GM19468 (cell line): Measurements from ENCODE around the gene PPP1R27.
"Not testable (repeated sequence)": the region's sequence is repeated elsewhere in the genome, so short reads cannot be mapped to it uniquely, and the experiment has no call there.

Experiments
- ATAC-seq: cut with Tn5 transposase; IDR thresholded peaks from one replicate; pipeline ENCODE4 v1.9.1; 2021; ENCODE audit warnings: mild to moderate bottlenecking, moderate library complexity, moderate number of reproducible peaks; ENCODE audit not compliant: unreplicated experiment; ENCODE audit errors: extremely low read depth

Gene PPP1R27

DNA sequence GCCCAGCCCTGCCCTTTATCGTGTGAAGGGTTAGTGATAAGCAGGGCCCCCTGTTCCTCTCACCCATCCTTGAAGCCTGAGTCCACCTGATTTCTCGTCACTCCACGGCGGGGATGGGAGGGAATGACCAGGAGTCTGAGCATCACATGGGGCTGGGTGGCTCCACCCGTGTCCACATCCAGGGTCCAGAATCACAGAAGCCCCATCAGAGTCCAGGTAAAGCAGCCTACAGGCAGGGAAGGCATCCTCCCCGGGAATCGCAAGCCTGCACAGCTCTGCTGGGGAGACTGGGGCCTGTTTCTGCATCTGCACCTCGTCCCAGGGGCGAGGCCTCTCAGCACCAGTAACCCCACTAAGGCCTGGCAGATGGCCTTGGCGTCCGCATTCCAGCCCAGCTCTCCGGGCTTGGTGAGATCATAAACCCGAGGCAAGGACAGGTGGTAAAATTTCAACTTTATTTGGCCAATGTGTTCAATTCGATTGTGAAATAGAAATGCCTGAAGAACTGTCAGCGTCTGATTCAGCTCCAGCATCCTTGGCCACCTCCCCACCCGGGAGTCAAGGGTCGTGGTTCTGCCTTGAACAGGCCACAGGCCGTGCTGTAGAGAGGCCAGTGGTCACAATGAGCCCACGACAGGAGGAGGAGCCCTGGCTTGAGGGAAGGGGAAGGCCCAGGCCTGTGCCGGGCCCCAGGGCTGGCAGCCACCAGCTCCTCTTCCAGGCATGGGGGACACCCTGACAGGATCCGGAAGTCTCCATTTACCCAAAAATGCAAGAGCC, 8.1 kb upstream of the PPP1R27 start:
- no peak for ATAC-seq

DNA sequence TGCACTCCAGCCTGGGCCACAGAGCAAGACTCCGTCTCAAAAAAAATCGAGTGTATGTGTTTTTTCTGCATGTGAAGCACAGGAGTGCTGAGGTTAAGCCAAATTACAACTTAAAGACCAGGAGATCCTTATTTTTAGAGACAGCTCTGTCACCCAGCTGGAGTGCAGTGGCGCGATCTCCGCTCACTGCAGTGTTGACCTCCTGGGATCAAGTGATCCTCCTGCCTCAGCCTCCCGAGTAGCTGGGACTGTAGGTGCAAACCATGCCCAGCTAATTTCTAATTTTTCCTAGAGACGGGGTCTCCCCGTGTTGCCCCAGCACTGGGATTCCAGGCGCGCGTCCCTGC, 7.5 kb upstream of the PPP1R27 start:
- no peak for ATAC-seq

DNA sequence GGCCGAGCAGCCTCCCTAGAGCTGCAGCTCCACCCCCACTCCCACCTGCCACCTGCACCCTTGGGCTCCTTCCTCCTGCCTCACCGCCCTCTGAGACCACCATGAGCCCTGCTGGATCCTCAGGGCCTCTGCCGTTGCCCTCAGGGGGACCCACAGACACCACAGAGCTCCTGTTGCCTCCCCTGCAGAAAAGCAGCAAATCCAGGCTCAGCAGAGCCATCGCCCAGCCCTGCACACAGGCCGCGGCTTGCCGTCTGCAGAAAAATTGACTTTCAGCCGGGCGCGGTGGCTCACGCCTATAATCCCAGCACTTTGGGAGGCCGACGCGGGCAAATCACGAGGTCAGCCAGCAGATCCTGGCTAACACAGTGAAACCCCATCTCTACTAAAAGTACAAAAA, 7.0 kb upstream of the PPP1R27 start:
- ATAC-seq, result no peak

DNA sequence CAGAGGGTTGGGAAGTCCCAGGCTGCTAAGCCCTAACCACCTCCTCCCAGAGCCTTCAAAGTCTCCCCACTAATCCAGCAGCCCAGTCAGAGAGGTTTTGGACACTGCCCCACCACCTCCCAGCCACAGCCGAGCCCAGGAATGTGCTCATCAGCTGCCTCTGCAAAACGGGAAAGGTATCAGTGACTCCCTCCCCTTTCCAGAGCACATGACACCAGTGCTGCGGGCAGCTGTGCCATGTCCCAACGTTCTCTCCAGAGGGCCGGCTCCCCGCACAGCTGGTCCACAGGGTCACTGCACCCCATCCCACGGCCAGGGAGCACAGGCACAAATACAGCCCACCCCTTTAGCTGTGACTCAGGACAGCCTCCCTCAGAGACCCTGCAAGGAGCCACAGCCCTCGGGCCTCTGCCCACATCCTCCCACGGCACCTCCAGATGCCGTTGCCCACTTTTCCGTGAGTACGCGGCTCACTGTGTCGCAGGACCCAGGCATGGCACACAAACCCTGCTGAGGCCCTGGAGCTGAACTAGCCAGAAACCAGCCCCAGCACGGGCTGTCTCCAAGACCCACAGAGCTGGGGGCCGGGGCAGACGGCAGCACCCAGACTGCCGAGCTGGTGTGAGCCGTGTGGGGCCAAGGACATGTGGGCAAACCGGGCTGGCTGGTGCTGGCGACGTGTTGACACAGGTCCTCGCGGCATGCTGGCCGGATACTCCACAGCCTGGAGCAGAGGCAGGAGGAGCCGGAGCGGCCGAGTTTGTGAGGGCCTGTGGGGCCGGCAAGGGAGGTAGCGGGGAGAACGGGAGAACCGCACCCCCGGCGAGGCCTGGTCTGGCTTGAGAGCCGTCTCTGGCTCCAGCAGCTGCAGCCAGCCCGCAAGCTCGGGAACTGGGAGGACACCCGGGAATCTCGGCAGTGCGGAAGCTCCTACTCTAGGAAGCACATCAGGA, 6.3 kb upstream of the PPP1R27 start:
- no peak for ATAC-seq

DNA sequence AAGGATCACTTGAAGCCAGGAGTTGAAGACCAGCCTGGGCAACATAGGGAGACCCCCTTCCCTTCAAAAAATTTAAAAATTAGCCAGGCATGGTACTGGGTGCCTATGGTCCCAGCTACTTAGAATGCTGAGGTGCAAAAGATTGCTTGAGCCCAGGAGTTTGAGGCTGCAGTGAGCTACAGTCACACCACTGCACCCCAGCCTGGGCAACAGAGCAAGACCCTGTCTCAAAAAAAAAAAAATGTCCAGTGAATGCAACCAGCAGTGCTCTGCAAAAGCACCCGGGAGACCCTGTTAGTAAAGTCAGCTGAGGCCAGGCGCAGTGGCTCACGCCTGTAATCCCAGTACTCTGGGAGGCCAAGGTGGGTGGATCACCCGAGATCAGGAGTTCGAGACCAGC, 5.2 kb upstream of the PPP1R27 start:
- ATAC-seq, result not testable (repeated sequence)

DNA sequence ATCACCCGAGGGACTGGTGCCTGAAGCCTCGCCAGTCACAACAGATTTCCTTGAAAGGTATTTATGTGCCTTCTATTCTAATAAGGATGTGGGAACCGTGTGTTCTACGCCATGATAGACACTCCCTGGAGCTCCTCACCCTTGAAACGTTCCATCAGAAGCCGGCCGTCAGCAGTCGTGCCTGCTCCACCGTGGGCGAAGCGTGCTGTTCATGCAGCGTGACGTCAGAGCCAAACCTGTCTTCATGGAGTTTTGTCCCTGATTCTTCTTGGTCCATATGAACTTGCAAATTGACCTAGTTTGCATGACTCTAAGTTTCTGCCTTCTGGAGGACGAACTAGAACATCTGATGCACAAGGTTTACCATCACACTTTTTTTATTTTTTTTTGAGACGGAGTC, 4.5 kb upstream of the PPP1R27 start:
- no peak for ATAC-seq

DNA sequence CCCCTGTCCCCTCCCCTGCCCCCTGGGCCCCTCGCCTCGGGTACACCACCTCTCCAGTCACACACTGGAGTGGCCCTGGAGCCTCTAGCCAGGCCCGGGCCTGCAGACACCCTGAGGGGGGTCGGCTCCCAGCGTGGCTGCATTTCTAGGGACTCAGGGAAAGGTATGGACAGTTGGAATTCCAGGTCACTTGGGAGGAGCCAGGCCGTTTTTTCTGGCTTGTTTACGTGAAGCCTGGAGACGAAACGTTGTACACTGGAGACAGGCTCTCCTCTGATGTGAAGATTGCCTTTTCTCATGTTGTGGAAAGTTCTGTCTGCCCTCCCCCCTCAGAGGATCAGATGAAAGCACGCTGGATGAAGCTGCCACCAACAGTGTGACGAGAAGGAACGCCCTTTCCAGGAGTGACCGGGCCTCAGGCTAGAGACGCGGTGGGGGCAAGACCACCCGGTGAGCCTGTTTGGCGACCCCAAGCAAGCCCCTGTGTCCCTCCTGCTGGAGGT, 4.0 kb upstream of the PPP1R27 start:
- ATAC-seq, result no peak

DNA sequence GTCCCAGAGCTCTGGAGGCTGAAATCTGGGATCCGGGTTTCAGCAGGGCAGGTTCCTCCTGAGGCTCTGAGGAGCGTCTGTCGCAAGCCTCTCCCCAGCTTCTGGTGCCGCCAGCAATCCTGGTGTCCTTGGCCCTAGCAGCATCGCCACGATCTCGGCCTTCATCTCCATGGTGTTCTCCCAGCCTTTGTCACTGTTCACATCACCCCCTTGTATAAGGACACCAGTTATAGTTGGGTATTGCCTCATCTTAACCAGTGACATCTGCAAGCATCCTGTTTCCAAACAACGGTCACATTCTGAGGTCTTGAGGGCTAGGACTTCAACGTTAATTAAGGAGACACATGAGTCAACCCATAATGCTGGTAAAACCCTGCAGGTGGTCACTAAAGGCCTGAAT, 2.8 kb upstream of the PPP1R27 start:
- no peak for ATAC-seq

DNA sequence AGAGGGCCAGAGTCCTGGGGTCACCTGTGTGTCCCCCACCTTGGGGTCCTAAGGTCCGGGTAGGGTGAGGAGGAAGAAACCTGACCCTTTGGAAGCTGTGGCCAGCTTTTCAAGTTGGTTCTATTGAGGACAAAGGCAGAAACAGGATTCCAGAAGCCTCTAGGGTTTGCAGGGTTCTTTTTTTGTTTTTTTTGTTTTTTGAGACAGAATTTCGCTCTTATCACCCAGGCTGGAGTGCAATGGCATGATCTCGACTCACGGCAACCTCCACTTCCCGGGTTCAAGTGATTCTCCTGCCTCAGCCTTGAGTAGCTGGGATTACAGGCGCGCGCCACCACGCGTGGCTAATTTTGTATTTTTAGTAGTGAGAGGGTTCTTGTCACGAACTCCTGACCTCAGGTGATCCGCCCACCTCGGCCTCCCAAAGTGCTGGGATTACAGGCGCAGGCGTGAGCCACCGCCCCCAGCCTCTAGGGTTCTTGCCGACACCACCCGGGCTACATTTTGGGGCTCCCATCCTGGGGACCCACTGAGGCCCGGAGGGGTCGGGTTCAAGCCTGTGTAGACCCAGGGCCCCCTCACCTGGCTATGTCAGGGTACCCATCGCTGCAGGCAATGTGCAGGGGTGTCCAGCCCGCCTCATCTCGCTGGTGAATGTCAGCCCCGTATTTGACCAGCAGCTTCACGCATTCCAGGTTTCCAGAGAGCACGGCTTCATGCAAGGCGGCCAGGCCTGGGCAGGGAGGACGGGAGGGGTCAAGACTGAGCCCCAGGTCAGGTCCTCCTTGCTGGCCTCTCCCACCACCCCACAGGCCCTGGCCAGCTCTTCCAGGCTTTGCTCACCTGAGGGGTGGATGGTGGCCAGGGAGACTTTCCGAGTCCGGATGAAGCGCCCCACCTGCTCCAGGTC, 674 bp downstream of the PPP1R27 start:
- ATAC-seq, result no peak

DNA sequence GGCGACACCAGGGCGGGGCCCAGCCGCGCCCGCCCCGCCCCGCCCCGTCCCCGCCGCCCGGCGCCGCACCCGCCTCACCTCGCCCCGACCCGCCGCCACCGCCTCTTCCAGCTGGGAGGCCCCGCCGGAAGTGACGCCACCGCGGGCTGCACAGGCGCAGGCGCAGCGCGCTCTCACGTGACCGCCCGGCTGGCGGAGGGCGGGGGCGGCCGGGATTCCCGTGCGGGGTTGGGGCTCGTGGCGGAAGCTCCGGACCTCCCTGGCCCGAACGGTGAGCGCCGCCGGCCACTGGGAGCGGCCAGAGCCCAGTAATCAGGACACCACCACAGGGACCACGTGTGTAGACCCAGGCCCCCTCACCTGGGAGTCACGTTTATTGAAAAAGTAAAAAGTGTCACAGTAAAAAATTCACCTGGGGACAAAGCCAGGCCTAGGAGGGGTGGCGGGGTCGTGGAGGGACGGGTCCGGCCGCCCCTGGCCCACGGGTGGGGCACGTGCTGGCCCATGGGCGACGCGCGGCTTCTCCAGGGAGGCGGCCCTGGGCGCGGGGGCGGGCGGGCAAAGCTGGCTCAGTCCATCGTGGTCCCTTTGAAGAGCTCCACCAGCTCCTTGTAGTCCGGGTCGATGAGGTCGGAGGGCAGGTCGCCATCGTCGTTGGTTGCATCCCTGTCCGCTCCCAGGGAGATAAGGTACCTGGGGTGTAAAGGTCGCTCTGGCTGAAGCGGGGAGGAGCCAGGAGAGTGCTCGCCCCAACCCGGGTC, 1.5 kb downstream of the PPP1R27 start, which contains the start of gene MCRIP1:
Gene MCRIP1, minus strand, starts transcription at position 132 of the 761 bp plus-strand sequence. CDS start 8,785 bp downstream, outside the sequence.
- ATAC-seq, result peak; percentile 31

DNA sequence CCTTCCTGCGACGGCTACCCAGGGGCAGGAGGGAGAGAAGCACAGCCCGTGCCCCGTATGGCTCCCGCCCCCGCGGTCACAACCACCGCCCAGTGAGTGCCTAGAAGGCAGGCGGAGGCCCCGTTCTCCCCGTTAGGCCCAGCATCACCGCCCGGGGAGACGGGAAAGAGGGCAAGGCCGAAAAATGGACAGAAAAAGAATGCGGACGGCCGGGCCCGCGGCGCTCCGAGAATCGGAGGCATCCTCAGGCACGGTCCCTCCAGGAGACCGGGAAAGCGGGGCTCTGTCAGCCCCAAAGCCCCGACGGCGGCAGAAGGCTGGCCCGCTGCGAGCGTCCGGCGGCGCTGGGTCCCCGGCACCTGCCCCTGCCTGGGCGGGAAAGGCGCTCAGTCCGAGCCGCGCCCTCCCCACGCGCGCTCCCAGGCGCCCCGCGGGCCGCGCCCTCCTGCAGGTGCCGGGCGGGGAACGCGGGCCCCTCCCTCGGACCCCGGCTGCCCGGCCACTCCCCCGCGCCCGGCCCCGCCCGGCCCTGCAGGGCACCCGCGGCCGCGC, 2.2 kb downstream of the PPP1R27 start:
- ATAC-seq, result peak; percentile 31

DNA sequence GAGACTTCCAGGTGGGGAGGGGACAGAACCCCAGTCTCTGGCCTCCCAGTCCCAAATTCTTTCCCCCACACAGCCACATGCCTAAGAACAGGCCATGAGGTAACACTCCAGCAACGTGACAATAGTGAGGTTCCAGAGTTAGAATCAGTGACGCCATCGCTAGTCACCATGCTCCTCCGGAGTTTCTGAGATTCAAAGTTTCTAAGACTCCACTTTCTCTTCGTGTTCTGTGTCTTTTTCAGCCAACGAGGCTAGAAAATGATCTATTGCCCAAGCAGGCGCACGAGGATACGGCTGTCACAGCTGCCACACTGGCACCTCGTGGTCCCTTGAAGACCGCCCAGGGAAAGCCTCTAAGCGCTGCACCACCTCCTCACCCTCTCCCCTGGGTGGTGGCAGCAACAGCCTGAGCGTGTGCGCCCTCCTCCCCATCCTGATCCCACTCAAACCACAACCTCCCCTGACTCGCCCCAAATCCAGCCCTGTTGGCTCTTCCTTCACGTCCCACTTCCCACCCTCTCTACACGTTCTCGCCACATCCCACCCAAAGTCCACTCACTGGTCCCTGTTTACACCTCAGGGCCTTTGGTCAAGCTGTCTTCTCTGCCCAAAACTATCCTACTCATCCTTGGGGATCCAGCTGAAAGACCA, 2.8 kb downstream of the PPP1R27 start:
- no peak for ATAC-seq

DNA sequence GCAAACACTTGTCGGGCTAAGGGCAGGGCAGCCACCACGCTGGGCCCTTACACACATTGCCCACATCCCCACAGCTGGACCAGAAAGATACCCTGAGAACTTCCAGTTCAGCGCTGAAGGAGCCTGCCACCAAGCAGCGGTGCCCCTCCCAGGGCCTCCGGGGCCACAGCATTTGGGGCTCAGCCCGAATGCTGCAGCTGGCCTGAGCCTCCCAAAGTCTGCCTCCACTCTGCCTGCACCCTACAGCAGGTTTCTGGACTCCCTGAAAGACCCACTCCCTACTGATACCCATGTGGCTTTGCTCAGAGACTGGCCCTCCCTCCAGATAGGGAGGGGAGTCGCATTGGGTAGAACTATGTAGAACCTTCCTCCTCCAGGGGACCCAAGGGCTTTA, 3.3 kb downstream of the PPP1R27 start:
- no peak for ATAC-seq

DNA sequence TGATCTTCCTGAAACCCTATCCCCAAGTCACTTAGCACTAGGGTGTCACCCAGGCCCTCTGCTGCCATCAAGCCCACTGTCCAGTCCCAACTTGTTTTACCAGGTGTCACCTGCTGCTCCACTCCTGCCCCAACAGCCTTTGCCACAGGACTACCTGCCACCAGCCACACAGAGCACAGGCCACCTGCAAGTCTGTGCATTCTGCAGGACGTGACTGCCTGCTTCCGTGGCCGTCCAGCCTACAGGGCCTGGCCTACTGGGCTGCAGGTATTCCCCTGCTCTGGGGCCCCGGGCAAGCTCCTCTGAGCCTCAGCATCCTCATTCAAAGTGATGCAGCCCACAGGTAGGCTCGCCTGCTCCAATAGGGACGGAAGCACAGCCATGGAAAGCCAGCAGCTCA, 5.0 kb downstream of the PPP1R27 start:
- ATAC-seq, result no peak

DNA sequence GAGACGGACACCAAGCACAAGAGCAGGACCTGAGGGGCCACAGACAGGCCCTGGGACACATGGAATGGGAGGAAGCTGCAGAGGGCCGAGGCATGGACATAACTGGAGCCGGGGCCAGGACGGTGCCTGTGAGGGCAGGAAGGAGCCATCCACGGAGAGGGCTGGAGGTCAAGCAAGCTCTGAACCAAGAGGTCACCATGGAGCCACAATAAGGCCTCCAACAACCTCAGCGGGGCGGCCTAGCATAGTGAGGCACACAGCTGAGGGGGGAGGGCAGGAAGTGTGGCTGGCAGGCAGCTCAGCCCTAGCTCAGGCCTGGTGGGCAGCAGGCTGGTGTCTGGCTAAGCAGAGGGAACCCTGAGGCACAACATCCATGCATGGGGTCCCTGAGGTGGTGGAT, 6.2 kb downstream of the PPP1R27 start:
- no peak for ATAC-seq

DNA sequence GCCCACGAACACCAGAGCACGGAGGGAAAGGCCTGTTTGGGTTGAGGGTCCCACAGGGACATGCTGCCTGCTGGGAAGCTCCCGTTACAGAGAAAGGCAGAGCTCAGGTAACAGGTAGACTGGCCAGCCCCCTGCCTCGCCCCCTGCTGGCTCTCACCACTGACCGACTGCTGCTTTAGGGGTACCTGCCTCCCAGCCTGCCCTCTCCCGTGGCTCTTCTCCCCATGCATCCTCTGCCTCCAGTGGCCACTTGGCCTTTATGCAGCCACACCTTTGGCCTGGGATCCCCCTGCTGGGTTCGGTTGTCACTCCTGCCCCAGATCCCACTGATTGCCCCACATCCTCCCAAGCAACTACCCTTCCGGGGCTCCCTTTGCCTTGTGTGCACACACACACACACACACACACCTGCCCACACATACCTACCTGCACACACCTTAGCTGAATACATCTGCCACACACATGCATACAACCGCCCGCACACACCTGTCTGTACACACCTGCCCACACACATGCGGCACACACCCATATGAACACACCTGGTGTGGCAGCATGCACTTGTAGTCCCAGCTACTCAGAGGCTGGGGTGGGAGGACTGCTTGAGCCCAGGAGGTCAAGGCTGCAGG, 8.9 kb downstream of the PPP1R27 start:
- no peak for ATAC-seq

DNA sequence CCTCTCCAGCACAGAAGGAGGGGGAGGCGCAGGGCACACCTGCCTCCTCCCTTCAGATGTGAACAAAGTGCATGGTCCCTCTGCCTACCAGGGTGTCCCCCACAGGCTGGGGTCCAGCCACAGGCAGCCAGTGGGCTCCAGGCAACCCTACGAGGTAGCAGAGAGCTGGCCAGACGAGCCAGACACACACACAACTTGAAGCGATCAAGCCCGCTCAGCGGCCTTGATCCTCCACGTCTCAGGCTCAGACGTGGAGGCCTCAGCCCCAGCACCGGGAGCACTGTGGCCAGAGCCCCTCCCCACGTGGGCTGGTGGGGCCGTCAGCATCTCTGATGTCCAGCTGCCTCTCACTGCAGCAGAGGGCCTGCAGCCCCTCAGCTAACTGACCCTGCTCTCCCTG, 10.3 kb downstream of the PPP1R27 start:
- ATAC-seq, result no peak
